Activated CD4-positive, alpha-beta T cell treated with anti-CD3 and anti-CD28 coated beads for 1 hour (primary cell): ENCODE results near the gene NEUROG1.

ENCODE experiments used
- DNase-seq: peaks from one replicate; pipeline ENCODE4 v3.0.0-alpha.2; 2020

The NEUROG1 gene

DNA sequence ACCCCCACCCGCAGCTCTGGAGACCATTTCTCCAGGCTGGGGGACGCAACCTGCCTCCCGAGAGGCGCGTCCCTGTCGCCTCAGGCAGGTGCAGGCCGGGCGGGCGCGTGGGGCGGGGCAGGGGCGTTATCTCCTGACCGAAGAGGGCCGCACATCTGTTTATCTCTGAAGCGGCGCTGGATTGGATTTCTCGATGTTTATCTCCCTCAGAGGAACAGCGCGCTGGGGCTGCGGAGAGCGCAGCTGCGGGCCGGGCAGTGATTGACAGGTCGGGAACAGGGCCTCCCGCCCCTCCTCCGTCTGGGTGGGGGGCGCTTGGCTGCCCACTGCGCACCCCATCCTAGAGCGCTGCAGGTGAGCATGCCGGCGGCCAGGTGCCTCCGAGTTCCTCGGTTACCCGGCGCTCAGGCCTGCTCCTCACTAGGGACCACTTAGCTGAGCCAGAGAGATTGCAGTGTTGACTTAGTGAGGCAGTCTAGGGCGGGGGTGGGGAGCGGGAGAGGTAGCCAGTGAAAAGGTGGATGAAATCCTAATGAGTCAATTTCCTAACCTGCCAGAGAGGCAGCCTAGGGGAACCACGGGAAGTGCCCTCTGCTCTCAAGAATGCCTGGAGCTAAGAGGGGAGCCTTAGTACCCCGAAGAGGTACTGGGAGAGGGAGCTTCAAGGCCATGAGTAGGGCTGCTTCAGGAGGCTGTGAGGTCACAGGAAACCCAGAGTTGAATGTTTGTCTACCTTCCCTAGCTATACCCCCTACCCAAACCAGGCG lies 44.0 kb downstream of the NEUROG1 start:
- no peak for DNase-seq

DNA sequence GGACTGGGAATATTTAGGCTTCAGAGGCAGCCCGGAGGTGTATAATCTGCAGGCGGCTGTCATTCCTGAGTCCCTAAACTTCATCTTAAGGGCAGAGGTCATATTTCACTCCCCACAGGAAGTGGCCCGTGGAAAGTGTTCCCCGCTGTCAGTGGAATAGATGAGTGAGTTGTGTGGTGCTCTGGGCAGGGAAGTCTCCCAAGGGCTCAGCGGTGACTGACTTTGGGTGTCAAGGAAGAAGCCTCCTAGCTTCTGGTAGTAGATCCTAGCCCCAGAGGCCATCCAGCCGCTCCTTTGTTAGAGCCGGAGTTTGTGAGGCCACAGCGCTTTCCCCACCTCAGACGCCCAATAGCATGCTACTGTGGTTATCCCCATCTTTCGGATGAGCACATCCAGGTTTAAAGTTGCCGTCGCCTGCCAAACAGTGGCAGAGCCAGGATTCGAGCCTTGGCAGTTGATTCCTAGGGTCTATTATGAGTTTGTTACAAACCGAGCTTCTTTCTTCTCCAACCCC lies 44.7 kb downstream of the NEUROG1 start:
- DNase-seq = no peak

DNA sequence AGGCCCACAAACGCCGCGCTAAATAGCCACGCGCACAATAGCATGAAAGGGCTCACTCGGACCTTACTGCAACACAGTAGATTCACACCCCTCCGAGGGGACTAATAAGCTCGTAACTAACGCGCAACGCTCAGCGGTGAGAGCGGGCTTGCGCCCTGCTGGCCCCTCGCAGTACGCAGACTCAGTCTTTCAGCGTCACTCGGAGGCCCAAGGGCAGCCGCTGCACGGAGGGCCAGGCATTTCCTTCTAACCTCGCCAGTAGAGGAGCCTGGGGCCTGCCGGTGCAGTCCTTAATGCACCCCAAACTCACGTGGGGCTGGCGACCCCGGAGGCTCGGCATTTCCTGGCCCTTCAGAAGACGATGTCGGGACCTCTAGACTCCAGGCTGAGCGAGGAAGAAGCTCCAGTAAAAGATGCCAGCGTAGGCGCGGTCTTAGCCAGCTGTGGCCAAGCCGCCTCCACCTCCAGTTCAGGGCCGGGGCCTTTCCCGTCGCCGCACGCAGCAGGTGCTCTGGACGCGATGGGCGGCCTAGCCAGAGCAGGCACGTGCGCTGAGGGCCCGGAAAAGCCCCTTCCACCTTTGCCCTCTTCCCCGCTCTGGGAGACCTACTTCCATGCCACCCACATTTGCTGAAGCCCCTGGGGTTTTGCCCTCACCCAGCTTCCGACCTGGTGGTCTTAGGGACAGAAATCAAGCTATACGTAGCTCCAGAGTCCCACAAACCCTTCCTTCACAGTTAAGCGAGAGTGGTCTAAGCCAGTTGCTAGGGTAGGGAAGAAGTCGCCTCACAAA lies 45.3 kb downstream of the NEUROG1 start:
- no peak for DNase-seq

DNA sequence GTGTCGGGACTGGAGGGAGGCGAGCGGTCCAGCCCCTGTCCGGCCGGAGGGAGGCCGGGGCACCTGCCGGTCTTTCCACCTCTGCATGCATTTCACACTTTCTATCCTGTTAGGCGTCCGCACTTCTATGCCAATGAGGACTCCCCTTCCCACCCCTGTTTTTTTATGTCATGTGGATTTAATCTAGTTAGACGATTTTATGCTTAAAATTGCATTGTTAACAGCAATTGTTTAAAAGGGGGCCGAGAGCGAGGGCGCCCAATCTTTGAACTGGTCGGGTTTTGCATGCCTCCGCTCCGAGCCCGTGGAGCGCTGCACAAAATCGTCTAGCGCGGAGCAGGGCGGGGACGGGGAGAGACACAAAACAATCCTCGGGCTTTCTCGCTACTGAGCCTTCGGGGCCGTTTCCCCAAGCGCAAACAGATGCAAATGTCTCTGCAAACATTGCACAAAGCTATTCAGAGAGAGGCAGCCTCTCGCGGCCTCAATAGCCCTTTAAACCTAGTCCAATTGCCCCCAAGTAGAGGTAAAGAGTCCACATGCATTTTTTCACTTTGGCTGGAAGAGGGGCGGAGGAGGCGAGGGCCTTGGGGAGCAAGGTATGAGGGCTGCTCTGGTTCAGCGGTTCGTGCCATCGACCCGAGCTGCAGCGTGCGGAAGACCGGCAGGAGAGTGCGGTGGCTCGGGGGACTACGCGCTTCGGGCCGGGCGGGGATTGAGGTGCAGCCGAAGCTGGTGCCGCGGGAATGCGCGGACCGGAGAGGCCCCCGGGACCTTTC lies 46.1 kb downstream of the NEUROG1 start:
- DNase-seq = no peak

DNA sequence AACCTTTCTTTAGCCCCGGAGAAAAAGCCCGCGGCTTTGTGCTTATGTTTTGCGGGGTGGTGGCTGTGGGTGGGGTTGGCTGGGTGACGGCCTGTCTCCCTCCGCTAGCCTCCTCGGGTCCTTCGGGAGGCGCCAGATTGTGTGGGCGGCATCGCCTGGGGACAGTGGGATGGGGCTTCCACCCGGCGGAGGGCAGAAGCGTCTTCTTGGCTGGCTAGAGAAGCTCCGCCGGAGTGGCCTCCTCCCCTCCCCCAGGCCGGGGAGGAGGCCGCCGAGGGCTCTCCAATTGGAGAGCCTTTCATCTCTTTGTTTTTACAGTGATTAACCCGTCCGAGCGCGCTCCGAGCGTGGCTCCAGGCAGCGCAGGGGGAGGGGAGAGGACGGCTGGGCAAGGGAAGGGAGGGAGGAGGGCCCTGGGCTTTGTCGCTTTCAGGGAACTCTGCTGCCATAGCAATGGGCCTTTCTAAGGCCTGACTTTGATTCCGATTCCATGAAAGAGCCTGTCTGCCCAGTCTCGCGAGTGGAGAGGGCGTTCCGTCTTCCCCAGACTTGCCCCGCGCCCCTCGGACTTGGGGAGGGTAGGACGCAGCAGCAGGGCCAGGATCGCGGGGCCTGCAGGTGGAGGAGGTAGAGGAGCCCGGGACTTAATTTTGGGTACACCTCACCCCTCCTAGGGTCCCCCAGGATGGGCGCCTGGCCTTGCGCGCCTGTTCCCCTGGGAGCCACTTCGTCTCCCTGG lies 46.9 kb downstream of the NEUROG1 start:
- DNase-seq = no peak

- no peak for DNase-seq
Observed at GRCh38 chr5:135487839-135488514, 47.8 kb downstream of the NEUROG1 start.

GRCh38 chr5:135487037-135487395 lies 48.7 kb downstream of the NEUROG1 start:
- DNase-seq = no peak

GRCh38 chr5:135486131-135487036 lies 49.4 kb downstream of the NEUROG1 start:
- no peak for DNase-seq

DNA sequence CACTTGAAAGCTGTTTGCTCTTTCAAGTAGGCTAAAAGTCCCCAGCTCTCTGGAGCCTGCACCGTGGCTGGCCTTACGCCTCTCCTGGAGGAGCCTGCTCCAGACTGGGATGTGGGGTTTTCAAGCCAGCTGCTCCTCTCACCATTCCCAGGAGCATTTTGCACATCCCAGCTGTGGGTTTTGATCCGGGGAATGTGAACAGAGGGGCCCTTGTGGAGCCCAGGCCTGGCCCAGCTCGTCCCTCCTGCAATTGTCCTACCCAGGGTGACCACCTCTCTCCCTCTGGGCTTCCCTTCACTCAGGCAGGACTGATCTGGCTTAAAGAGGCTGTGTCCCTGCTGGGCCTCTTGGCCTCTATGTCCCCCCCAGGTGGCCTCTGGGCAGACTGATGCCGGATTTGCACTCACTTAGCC lies 51.1 kb downstream of the NEUROG1 start:
- DNase-seq = no peak
